Endothelial cell of umbilical vein (primary cell): ENCODE results near the gene SMAD3.

Experiments used
- EZH2 ChIP-seq: IDR thresholded peaks from 2 replicates; pipeline ENCODE4 v1.6.1; 2012; ENCODE audit warnings: borderline replicate concordance, low read depth, mild to moderate bottlenecking, moderate library complexity, low read length, inconsistent platforms; ENCODE audit not compliant: severe bottlenecking
- JUN ChIP-seq: IDR thresholded peaks from 2 replicates; pipeline ENCODE4 v1.6.1; 2011; ENCODE audit warnings: borderline replicate concordance, low read depth; ENCODE audit not compliant: insufficient read length, insufficient read depth
- MYC ChIP-seq: IDR thresholded peaks from one replicate; pipeline ENCODE4 v1.6.1; 2011; ENCODE audit warnings: mild to moderate bottlenecking, low read depth, low read length
- POLR2A ChIP-seq: IDR thresholded peaks from 2 replicates; pipeline ENCODE4 v1.6.1; 2012; ENCODE audit warnings: low read depth, mild to moderate bottlenecking, control low read depth, low read length
- POLR2AphosphoS5 ChIP-seq: IDR thresholded peaks from 2 replicates; pipeline ENCODE4 v1.6.1; 2012; ENCODE audit warnings: low read depth, mild to moderate bottlenecking, control low read depth, low read length, moderate library complexity; ENCODE audit not compliant: insufficient read depth
- TF ChIP-seq, protein P1 (sequence below), 2 donors: IDR thresholded peaks; 1 replicate in 1 of 2; 2 replicates in 1 of 2; pipeline ENCODE4 v1.5.1; 2011; ENCODE audit warnings: low read length in 2 of 2, mild to moderate bottlenecking in 2 of 2, moderate library complexity in 2 of 2, control low read depth in 1 of 2, inconsistent platforms in 1 of 2, low read depth in 1 of 2; ENCODE audit not compliant: insufficient read depth in 1 of 2; ENCODE audit errors: extremely low read depth in 1 of 2
- TF ChIP-seq, protein P2 (sequence below): IDR thresholded peaks from 2 replicates; pipeline ENCODE4 v1.6.1; 2011; ENCODE audit not compliant: insufficient read depth, insufficient read length

DNA sequence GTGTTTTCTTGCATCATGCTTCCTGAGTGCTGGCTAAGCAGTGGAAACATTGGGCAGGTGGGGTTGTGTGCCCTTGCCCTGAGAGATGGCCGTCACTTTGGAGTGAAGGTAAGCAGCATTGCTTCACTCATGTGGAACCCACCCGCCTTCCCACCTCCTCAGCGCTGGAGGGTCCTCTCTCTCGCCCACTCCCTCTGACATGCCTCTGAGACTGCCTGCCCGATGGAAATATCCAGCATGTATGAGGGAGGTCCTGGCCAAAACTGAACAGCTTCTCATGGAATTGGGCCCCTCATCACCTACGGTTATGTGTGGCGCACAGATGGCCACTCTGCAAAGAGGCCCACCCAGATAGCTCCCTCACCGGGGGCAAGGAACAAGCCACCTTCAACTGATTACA is 48.6 kb downstream of the SMAD3 start:
- TF ChIP-seq EZH2 (no peak), MYC (no peak), POLR2A (no peak), JUN (no peak), POLR2AphosphoS5 (no peak)
- TF ChIP-seq, protein P1, sequence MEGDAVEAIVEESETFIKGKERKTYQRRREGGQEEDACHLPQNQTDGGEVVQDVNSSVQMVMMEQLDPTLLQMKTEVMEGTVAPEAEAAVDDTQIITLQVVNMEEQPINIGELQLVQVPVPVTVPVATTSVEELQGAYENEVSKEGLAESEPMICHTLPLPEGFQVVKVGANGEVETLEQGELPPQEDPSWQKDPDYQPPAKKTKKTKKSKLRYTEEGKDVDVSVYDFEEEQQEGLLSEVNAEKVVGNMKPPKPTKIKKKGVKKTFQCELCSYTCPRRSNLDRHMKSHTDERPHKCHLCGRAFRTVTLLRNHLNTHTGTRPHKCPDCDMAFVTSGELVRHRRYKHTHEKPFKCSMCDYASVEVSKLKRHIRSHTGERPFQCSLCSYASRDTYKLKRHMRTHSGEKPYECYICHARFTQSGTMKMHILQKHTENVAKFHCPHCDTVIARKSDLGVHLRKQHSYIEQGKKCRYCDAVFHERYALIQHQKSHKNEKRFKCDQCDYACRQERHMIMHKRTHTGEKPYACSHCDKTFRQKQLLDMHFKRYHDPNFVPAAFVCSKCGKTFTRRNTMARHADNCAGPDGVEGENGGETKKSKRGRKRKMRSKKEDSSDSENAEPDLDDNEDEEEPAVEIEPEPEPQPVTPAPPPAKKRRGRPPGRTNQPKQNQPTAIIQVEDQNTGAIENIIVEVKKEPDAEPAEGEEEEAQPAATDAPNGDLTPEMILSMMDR (IDR thresholded peaks at IDR 0.05; ENCODE audit: extremely low read depth in 1 of 2, insufficient read depth in 1 of 2, low read depth in 1 of 2, low read length in 2 of 2): no peak
- TF ChIP-seq, protein P2, sequence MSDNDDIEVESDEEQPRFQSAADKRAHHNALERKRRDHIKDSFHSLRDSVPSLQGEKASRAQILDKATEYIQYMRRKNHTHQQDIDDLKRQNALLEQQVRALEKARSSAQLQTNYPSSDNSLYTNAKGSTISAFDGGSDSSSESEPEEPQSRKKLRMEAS: no peak
